K562 (cell line): ENCODE results near the gene KCTD15. TPM values are rescaled to one million over a fixed set of nuclear protein-coding genes. Genes with fewer than 3 reads are reported as not detected.

Experiments
- ATAC-seq: fragments of 200-7000 bp; cut with Tn5 transposase; 3 replicates; pipeline ENCODE4 v1.9.1; 2020; ENCODE audit warnings: moderate library complexity
- BruUV-seq: library from RNA; stranded (reverse); fragments of 400-500 nt; replicated peaks from 2 replicates; lab custom pipeline; 2021; lab: Mats Ljungman, UMichigan
- CTCF ChIA-PET: fragments of 300-600 bp; formaldehyde crosslinking; extraction: SDS; loops from one replicate; lab custom pipeline; 2021; ENCODE audit warnings: low intra/inter-chr PET ratio; lab: Yijun Ruan, JAX
- POLR2A ChIA-PET: fragments of 300-600, 350-650 bp; sonication (Branson Sonifier 250); formaldehyde crosslinking; extraction: SDS; loops from one replicate; lab custom pipeline; 2021; ENCODE audit warnings: antibody characterized with exemption, inconsistent platforms; lab: Yijun Ruan, JAX
- DNase-seq, 4 experiments: peaks; one replicate each; pipeline versions ENCODE4 v3.0.0 to v3.0.0-alpha.2; 2011 to 2018; ENCODE audit warnings: low spot score in 3 of 4, mixed read lengths in 3 of 4; ENCODE audit errors: extremely low read depth in 1 of 4
- FAIRE-seq: peaks from 2 replicates; lab custom pipeline; 2011; peaks lifted over from hg19 to GRCh38; lab: Jason Lieb, UNC
- H2AFZ ChIP-seq: 2 replicates; pipeline ENCODE4 v1.6.0; 2011; ENCODE audit warnings: low read depth, low read length, control low read depth, inconsistent platforms
- H3K27ac ChIP-seq: fragments of 200-600 bp; 3 replicates; pipeline ENCODE4 v1.8.0; 2011; ENCODE audit warnings: low read depth, mild to moderate bottlenecking, control low read depth, inconsistent platforms, low read length, moderate library complexity, mixed read lengths; ENCODE audit errors: extremely low read depth
- H3K27me3 ChIP-seq, 2 experiments: fragments of 300-600 bp in 1 of 2; 2 replicates in 1 of 2; 3 replicates in 1 of 2; pipeline versions ENCODE4 v1.6.0 to v1.8.0; 2011; ENCODE audit warnings: inconsistent platforms in 2 of 2, low read length in 2 of 2, mild to moderate bottlenecking in 1 of 2, mixed read lengths in 1 of 2, moderate library complexity in 1 of 2; ENCODE audit not compliant: control insufficient read depth in 2 of 2, insufficient read depth in 2 of 2
- H3K36me3 ChIP-seq: fragments of 300-600 bp; 3 replicates; pipeline ENCODE4 v1.8.0; 2011; ENCODE audit warnings: mild to moderate bottlenecking, low read length, inconsistent platforms; ENCODE audit not compliant: control insufficient read depth, insufficient read depth
- H3K4me1 ChIP-seq, 2 experiments: fragments of 200-600 bp in 1 of 2; replicated peaks in 1 of 2; 2 replicates in 1 of 2; 3 replicates in 1 of 2; pipeline versions ENCODE4 v1.5.1 to v1.8.0; 2011; ENCODE audit warnings: inconsistent platforms in 2 of 2, low read length in 2 of 2, mild to moderate bottlenecking in 1 of 2, mixed read lengths in 1 of 2, moderate library complexity in 1 of 2; ENCODE audit not compliant: control insufficient read depth in 2 of 2, insufficient read depth in 2 of 2
- H3K4me2 ChIP-seq: 2 replicates; pipeline ENCODE4 v1.6.1; 2011; ENCODE audit warnings: low read length, control low read depth, inconsistent platforms, mixed read lengths; ENCODE audit not compliant: insufficient read depth
- H3K4me3 ChIP-seq: fragments of 200-600 bp; sonication (generic), shearing (Covaris generic); 2 replicates; pipeline ENCODE4 v1.5.1; 2016; ENCODE audit warnings: control low read depth, inconsistent platforms
- H3K79me2 ChIP-seq: fragments of 200-600 bp; 3 replicates; pipeline ENCODE4 v1.8.0; 2011; ENCODE audit warnings: low read length, inconsistent platforms; ENCODE audit not compliant: control insufficient read depth, insufficient read depth
- H3K9ac ChIP-seq, 2 experiments: 2 replicates each; pipeline versions ENCODE4 v1.6.0 to v1.6.1; 2011; ENCODE audit warnings: low read depth in 2 of 2, low read length in 2 of 2, control low read depth in 1 of 2, inconsistent platforms in 1 of 2, mild to moderate bottlenecking in 1 of 2, mixed read lengths in 1 of 2; ENCODE audit not compliant: insufficient read depth in 1 of 2
- H3K9me1 ChIP-seq: one replicate; pipeline ENCODE4 v1.6.0; 2011; ENCODE audit warnings: inconsistent platforms, mild to moderate bottlenecking, low read length, moderate library complexity; ENCODE audit not compliant: control insufficient read depth, insufficient read depth
- H3K9me3 ChIP-seq: replicated peaks from 2 replicates; pipeline ENCODE4 v1.5.1; 2011; ENCODE audit warnings: low read depth, low read length, inconsistent platforms; ENCODE audit not compliant: control insufficient read depth, insufficient read depth
- H4K20me1 ChIP-seq: replicated peaks from 2 replicates; pipeline ENCODE4 v1.6.1; 2011; ENCODE audit warnings: low read length, inconsistent platforms, mixed read lengths; ENCODE audit not compliant: control insufficient read depth, insufficient read depth
- CGGBP1 ChIP-seq: fragments of 250-450 bp; sonication (Bioruptor Pico); IDR thresholded peaks from 2 replicates; pipeline ENCODE4 v1.9.0; 2021; ENCODE audit warnings: mild to moderate bottlenecking
- DNMT1 ChIP-seq: fragments of 450-650 bp; IDR thresholded peaks from 2 replicates; pipeline ENCODE4 v1.6.1; 2016; ENCODE audit warnings: antibody characterized with exemption, mild to moderate bottlenecking
- GATA2 ChIP-seq: sonication (generic); formaldehyde crosslinking; IDR thresholded peaks from 2 replicates; pipeline ENCODE4 v1.4.0; 2020; ENCODE audit warnings: mild to moderate bottlenecking, missing genetic modification reagents
- HOMEZ ChIP-seq: fragments of 250-450 bp; sonication (Bioruptor Pico); IDR thresholded peaks from 2 replicates; pipeline ENCODE4 v1.4.0; 2020; ENCODE audit warnings: mild to moderate bottlenecking, moderate library complexity
- MCM7 ChIP-seq, 2 experiments: fragments of 450-650 bp; IDR thresholded peaks; 2 replicates each; pipeline ENCODE4 v1.6.1; 2016 to 2018
- NFIX ChIP-seq: fragments of 250-450 bp; sonication (Bioruptor Pico); IDR thresholded peaks from 2 replicates; pipeline ENCODE4 v1.4.0; 2020; ENCODE audit warnings: low read depth, mild to moderate bottlenecking, moderate library complexity
- NUFIP1 ChIP-seq: fragments of 450-650 bp; IDR thresholded peaks from 2 replicates; pipeline ENCODE4 v1.6.1; 2018; ENCODE audit not compliant: partially characterized antibody
- RAD21 ChIP-seq, 2 experiments: fragments of 250-450 bp in 1 of 2; fragments of 450-650 bp in 1 of 2; sonication (Bioruptor Pico) in 1 of 2; formaldehyde crosslinking in 1 of 2; IDR thresholded peaks in 1 of 2; conservative IDR thresholded peaks in 1 of 2; 2 replicates each; pipeline versions ENCODE4 v1.4.0 to v1.8.0; 2020 to 2022; ENCODE audit warnings: mild to moderate bottlenecking in 2 of 2, moderate library complexity in 1 of 2
- RUNX1 ChIP-seq: sonication (generic); IDR thresholded peaks from 2 replicates; pipeline ENCODE4 v1.6.1; 2016; ENCODE audit warnings: antibody characterized with exemption, low read depth
- SFPQ ChIP-seq: fragments of 200-400 bp; formaldehyde crosslinking; IDR thresholded peaks from 2 replicates; pipeline ENCODE4 v1.6.1; 2017; ENCODE audit warnings: mild to moderate bottlenecking, low read depth, low read length, moderate library complexity
- TAL1 ChIP-seq: fragments of 450-650 bp; IDR thresholded peaks from 2 replicates; pipeline ENCODE4 v1.6.1; 2016; ENCODE audit warnings: mild to moderate bottlenecking
- TBL1XR1 ChIP-seq, 2 experiments: IDR thresholded peaks; 2 replicates each; pipeline ENCODE4 v1.6.1; 2012; ENCODE audit warnings: improper control_type of control experiment in 2 of 2, low read length in 2 of 2, mild to moderate bottlenecking in 1 of 2
- TSC22D4 ChIP-seq: fragments of 450-650 bp; IDR thresholded peaks from 2 replicates; pipeline ENCODE4 v1.6.1; 2016; ENCODE audit warnings: missing genetic modification characterization, missing biosample characterization, control low read depth
- WGBS: fragments of 100-300 bp; shearing (Covaris generic); methylation state at CpG from one replicate; pipeline ENCODE4 v1.1.6; 2016; ENCODE audit warnings: low coverage, mixed read lengths; ENCODE audit not compliant: insufficient coverage; ENCODE audit errors: missing lambda C conversion rate; 5-methylcytosine and 5-hydroxymethylcytosine counted together
- in situ Hi-C: fragments of 300-500 bp; cut with MboI; formaldehyde crosslinking; loops from 4 replicates; pipeline ENCODE4 v1.15.0; 2018; ENCODE audit warnings: inconsistent platforms, mixed read lengths
- intact Hi-C: fragments of 100-400 bp; cut with micrococcal nuclease; formaldehyde crosslinking; loops from 2 replicates; pipeline ENCODE4 v1.14.2; 2022
- polyA plus RNA-seq, 8 experiments: library from polyadenylated mRNA; depleted of rRNA in 4 of 8; stranded (reverse) in 5 of 8; unstranded in 3 of 8; fragments of >200 nt; fragmentation: Nextera tagmentation in 2 of 8; fragmentation: Illumina TruSeq in 1 of 8; extraction: Ambion mirVana in 2 of 8; extraction: Trizol in 1 of 8; gene quantifications; 2 replicates each; pipeline versions ENCODE4 v1.2.1 to v1.2.3, GENCODE V29; 2011 to 2014; ENCODE audit warnings: inconsistent platforms in 1 of 8, missing spikeins in 1 of 8
- total RNA-seq, 7 experiments: library from RNA; depleted of rRNA in 6 of 7; stranded (reverse); fragments of >200 nt in 6 of 7; fragmentation: Illumina TruSeq in 2 of 7; extraction: Trizol in 2 of 7; gene quantifications; 2 replicates each; pipeline versions ENCODE4 v1.2.1 to v1.2.3, GENCODE V29; 2011 to 2021; ENCODE audit warnings: low replicate concordance in 1 of 7
- TF ChIP-seq, protein P1 (sequence below), 2 experiments: IDR thresholded peaks in 1 of 2; conservative IDR thresholded peaks in 1 of 2; 2 replicates each; pipeline ENCODE4 v1.6.1; 2016; ENCODE audit warnings: low read depth in 2 of 2, mild to moderate bottlenecking in 1 of 2, missing compliant biosample characterization in 1 of 2, missing genetic modification characterization in 1 of 2, moderate library complexity in 1 of 2

KCTD15 gene
- total and polyA plus RNA-seq, 9 of the 15 experiments (the other 6 are each of a cell fraction or from before 2014, with no cell fraction given) = 1.7 to 49.0 (median 11.8) TPM

DNA sequence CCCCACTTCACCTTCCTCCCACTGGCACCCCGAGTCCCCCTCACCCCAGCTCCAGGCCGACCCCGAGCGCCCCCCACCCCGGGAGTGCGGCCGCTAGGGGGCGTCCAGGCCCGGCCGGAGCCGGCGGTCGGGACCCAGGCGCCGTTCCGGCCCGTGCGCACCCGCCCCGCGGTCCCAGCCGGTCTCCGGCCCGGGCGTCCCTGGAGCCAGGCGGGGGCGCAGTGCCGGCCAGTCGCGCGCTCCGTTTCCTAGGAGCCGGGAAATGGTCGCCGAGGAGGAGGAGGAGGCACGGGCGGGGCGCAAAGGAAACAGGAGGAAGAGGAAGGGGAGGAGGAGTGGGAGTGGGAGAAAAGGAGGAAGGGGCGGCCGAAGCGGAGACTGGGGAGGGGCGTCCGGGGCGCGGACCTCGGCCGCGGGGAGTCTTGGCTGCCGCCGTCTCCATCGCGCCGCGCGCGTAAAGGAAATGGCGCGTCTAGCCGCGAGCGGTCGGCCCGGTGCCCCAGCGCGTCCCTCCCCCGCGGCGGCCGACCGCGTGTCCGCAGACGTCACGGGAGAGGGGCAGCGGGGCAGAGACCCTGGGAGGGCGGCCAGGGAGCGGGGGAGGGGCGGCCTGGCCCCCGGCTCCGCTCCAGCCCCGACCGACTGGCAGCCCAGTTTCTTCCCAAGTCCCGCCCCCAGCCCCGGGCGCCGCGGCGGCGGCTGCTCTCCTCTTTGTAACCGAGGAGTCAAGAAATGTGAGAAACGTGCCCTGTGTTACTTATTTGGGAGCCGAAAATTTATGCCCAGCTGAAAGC, 1.1 kb upstream of the KCTD15 start:
- no peaks in the 10 kb centered on the region for H4K20me1 ChIP-seq
- no TSS peak for BruUV-seq
- peak overlapping the region; percentile 85 for H3K27ac ChIP-seq
- H3K27me3 ChIP-seq = peaks cover 10 to 20% of the 10 kb centered on the region in 2 experiments; a peak in 3 of 5 replicates
- FAIRE-seq (no peak), ATAC-seq (peak; percentile 83), DNase-seq (peak; percentile 86 to 93 (median 92))
- POLR2A ChIA-PET = interaction anchor here (0.7 to 1.6 kb wide), 6 partner anchors 8 to 52 kb away, joined by 3 to 5 read pairs (median 4); no protein-coding TSS in a partner anchor
- H3K9me3 ChIP-seq = no peaks in the 10 kb centered on the region
- H3K79me2 ChIP-seq = peaks cover 5% of the 10 kb centered on the region; the same call in 1 of the 3 replicates
- peak overlapping the region; percentile 77 to 93 for H3K9ac ChIP-seq
- under 1% methylated on average over 23 of the region's 92 CpGs for WGBS
- CTCF ChIA-PET = interaction anchor here (0.7 to 1.3 kb wide), 4 partner anchors 301 to 706 kb away, joined by 3 to 5 read pairs (median 3); no protein-coding TSS in a partner anchor
- H3K4me3 ChIP-seq = peak overlapping the region; percentile 71
- H3K9me1 ChIP-seq = no peaks in the 10 kb centered on the region
- H2AFZ ChIP-seq = peak overlapping the region; percentile 89
- H3K36me3 ChIP-seq = peaks cover 19% of the 10 kb centered on the region; the same call in 1 of the 3 replicates
- in situ Hi-C loops = no loop called here
- peaks cover 0 to 37% of the 10 kb centered on the region in 2 experiments; a peak in 2 of 5 replicates for H3K4me1 ChIP-seq
- peak overlapping the region; percentile 76 for H3K4me2 ChIP-seq
- intact Hi-C loops = no loop called here
- TF ChIP-seq HOMEZ (CRISPR knock-in tag) = no peak
- TF ChIP-seq, protein P1, sequence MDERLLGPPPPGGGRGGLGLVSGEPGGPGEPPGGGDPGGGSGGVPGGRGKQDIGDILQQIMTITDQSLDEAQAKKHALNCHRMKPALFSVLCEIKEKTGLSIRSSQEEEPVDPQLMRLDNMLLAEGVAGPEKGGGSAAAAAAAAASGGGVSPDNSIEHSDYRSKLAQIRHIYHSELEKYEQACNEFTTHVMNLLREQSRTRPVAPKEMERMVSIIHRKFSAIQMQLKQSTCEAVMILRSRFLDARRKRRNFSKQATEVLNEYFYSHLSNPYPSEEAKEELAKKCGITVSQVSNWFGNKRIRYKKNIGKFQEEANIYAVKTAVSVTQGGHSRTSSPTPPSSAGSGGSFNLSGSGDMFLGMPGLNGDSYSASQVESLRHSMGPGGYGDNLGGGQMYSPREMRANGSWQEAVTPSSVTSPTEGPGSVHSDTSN (CRISPR knock-in tag; IDR thresholded peaks at IDR 0.05; ENCODE audit: low read depth) = no peak
- TF ChIP-seq, protein P1 (tag; conservative IDR thresholded peaks at IDR 0.05; ENCODE audit: low read depth) = no peak
- no peak for TF ChIP-seq NFIX
- peak; percentile 48 to 67; a peak in 3 of 4 replicates for TF ChIP-seq RAD21 (CRISPR knock-in tag; conservative IDR thresholded peaks at IDR 0.05 in 1 of 2, IDR thresholded peaks at IDR 0.05 in 1 of 2)
- no peak for TF ChIP-seq GATA2 (CRISPR knock-in tag)
- no peak for TF ChIP-seq SFPQ
- no peak for TF ChIP-seq CGGBP1 (CRISPR knock-in tag)
- no peak for TF ChIP-seq TAL1
- TF ChIP-seq TBL1XR1 (IDR thresholded peaks at IDR 0.05; ENCODE audit: low read length in 2 of 2) = no peak
- TF ChIP-seq NUFIP1 = no peak
- TF ChIP-seq MCM7 (IDR thresholded peaks at IDR 0.05) = no peak
- TF ChIP-seq DNMT1 = no peak
- no peak for TF ChIP-seq RUNX1
- no peak for TF ChIP-seq TSC22D4
